NCI-H748 (cell line): Measurements from ENCODE around the gene TARS3.

Experiments
- DNase-seq: peaks from one replicate; lab custom pipeline; 2025; ENCODE audit not compliant: unreplicated experiment; lab: John Stamatoyannopoulos, UW

Gene TARS3

DNA sequence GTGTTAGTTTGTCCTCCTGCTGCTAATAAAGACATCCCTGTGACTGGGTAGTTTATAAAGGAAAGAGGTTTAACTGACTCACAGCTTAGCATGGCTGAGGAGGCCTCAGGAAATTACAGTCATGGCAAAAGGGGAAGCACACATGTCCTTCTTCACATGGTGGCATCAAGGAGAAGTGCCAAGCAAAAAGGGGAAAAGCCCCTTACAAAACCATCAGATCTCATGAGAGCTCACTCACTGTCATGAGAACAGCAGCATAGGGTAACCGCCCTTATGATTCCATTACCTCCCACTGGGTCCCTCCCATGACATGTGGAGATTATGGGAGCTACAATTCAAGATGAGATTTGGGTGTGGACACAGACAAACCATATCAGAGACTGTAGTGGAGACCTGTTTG, 99.1 kb downstream of the TARS3 start:
- DNase-seq = no peak

DNA sequence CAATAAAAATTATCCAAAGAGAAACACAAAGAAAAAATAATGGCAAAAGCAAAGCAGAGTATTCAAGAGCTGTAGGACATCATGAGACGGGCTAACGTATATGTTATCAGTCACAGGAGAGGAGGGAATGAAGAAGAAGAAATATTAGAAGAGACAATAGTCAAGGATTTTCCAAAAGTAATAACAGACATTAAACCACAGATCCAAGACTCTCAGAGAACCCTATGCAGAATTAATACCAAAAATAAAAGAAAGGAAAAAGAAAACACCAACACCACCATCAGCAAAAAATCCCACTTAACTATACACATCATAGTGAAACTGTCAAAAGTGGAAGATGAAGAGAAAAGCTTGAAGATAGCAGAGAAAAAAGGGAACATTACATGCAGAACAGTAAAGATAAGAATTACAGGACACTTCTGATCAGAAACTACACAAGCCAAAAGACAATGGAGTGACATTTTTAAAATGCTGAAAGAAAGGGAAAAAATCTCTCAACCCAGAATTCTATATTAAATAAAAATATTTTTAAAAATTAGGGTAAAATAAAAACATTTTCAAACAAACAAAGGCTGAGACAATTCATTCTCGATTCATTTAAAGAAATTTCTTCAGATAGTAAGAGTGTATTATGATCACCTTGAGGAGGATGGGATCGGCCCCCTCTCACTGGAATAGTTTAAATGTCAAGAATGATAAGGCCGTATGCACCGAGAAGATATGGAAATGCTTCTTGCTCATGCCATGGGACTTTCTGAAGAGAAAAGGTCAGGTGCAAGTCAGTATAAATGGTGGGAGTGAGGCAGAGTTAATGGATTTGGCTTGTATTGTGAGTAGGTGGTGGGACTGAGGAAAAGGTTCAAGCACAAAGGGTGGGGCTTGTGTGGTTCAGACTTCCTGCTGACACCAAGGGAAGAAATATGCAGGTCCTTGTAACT, 100.6 kb downstream of the TARS3 start:
- DNase-seq = no peak

DNA sequence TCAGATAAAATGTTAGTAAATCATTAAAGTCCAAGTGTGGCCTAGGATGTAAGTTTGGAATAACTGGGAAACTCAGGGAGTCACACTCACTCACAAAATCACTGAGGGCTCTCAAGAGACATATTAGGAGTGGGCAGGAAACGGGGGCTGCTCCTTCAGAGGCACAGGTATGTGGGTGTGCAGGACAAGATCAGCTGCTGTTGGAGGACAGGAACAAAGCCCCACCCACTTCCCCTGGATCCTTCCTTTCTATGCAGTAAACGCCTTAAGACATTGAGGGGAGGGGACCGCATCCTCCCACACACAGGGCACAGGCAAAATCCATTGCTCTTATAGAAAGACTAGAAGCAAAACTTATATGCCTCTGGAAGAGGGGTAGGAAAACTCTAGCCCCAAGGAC, 102.3 kb downstream of the TARS3 start:
- no peak for DNase-seq

DNA sequence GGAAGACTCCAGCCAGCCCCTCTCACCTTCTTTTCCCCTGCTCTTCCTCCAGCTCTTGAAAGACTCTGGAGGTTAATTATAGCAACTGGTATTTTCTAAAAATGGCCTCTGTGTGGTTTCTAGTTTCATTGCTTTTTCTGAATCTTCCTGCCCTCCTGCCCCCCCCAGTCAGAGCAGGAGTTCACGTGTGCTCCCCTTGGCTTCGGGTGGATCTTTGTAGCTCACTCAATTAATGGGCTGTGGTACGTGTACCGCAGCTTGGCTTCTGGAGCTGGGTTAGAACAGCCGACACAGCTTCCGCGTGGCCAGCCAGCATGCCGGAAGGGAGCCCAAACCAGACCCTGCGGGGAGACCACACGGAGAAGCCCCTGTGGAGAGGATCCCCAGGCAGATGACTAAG, 103.6 kb downstream of the TARS3 start:
- DNase-seq = no peak

DNA sequence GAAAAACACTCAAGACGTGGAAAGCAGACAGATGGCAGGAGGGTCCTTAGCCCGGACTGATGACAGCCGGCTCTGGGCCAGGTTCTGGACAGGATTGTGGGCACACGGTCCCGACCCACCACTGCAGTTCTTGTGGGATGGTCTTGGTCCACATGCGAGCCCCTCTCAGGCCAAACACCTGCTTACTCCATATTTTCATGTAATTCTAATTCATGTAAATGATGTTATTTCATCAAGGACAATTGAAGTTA, 104.7 kb downstream of the TARS3 start:
- no peak for DNase-seq

DNA sequence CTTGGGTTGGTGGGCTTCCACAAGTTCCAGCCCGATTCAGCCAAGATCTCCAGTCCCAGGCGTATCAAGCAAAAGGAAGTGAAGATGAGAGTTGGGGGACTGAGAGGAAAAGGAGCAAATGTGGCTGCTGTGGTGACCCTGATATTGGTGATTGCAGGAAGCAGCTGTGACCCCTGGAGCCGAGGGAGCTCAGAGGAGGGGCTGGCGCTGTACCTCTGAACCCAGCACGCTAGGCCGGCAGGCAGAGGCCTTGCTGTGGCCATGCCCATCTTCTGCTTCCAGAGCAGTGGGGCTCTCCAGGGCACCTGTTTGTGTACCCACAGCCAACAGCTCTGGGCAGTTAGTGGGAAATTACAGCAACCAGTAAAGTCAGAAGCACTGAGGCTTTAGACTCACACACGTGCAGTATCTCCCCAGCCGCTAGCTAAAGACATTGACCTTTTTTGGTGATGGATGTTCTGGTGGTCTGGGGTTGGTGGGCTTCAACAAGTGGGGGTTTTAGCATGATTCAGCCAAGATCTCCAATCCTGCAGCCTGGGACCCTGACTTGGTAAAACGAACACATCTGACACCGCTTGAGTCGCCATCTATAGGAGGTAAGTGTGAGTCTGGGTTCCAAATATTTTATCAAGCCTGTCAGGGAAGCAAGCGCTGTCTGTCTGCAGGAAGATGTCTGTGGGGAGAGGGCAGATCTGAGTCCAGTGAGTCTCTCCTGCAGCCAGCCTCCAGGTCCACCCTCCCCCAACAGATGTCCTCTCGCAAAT, 105.2 kb downstream of the TARS3 start:
- no peak for DNase-seq

DNA sequence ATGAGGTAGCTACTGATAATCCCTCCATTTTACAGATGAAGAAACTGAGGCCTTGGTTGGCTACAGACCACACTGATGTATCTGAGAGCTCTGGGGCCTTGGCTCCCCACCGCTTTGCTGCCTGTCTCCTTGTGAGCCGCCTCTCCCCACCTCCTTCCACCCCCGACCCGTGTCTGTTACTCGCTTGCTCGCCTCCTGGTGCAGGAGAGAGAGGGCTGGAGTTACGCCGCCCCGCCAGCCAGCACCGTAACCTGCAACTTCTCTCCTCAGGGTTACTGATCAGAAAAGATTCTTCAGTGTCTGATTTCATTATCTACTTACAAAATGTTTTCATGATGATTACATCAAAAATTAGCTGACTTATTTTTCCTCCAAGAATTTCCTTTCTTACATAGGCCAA, 106.2 kb downstream of the TARS3 start:
- no peak for DNase-seq

DNA sequence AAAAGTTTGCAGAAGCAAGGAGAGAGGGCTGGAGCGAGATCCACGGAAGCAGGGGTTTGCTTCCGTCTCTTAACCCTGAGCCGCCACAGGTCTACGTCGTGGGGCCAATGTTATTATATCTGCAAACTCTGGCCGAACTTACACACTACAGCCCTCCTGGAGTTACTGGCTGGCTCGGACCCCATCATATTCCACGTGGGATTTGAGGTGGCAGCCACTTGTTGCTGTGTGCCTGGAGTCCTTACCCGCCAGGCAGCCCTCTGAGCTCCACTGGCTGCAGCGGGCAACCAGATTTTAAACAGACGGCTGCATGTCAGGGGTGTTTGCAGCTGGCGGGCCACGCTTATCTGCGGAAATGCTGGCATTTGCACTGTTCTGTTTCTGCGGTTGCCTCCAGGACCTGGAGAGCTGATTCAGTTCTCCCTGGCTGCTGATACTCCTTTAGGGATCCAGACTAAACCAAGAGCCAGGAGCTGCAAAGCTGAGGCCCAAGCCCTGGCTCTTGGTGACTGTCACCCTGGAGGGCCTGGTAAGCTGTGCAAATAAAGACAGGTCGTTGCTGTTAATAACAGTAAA, 106.8 kb downstream of the TARS3 start:
- no peak for DNase-seq

DNA sequence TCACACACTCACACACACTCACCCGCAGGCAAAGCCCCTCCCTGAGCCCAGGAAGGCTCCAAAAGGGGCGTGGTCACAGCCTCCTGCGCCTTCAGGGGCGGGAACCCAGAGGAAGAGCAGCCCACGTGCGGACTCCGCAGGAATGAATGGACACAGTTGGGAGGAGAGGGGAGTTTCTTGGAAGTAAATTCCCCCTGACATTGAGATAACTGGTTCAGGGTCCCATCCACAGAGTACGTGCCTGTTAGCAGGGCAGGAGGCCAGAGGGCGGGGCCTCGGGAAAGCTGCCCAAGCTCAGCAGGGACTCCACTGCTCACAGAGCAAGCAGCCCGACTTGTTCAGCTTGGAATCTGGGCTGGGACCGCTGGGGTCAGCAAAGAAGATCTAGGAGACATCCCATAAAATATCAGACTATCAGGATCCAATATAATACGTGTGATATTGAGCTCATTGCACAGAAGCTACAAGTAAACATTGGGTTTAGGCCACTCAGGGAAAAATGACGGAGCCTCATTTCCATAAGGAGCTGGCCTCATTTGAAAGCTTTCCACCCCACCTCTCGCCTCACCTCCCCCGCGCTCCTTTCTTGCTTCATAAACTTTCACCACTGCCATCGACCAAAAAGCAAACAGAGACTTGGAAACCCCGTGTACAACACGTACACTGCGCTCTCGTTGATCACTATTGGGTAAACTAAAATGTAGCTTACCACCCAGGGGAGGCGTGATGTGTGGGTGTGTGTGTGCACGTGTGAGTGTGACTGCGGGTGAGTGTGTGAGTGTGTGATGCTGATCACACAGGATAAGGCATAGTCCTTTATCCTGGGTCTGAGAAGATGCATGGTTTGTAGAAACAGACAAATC, 108.1 kb downstream of the TARS3 start:
- DNase-seq = peak; percentile 47

DNA sequence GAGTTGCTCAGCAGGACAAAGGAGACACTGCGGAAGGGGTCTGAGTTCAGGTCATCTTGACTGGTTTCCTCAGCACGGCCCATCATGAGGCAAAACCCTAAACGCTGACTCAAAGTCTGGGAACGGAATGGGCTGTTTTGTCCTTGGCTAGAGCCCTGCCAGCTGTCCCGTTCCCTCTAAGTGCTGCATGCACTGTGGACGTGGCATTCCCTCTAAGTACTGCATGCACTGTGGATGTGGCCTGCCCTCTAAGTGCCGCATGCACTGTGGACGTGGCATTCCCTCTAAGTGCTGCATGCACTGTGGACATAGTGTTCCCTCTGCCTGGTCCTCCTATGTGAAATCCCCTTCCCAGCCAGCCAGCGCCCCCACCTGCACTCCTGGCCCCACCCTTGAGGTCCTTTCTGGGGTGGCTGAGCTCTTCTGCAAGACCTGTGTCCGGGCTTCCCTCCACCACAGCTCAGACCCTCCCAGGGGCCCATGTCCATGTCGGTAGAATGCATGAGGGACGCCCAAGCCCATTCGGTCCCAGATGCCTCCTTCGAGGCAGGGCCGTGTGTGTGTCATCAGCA, 108.8 kb downstream of the TARS3 start:
- no peak for DNase-seq

DNA sequence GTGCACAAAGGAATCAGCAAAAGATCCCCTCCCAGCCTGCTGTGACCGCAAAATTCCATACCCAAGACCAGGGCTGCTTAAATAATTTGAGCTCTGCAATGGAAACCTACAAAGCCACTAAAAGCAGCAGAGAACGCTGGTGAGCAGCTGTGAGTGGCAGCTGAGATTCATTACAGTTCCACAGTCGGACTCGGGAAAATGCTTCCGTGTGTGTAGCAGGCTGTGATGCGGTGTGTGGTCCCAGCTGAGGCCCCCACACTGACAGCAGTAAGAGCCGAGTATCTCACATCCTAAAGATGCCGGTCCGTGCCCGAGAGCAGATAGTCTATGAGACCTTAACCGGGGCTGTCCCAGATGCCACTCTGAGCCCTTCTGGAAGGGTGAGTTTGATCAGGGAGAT, 109.5 kb downstream of the TARS3 start:
- DNase-seq = no peak

DNA sequence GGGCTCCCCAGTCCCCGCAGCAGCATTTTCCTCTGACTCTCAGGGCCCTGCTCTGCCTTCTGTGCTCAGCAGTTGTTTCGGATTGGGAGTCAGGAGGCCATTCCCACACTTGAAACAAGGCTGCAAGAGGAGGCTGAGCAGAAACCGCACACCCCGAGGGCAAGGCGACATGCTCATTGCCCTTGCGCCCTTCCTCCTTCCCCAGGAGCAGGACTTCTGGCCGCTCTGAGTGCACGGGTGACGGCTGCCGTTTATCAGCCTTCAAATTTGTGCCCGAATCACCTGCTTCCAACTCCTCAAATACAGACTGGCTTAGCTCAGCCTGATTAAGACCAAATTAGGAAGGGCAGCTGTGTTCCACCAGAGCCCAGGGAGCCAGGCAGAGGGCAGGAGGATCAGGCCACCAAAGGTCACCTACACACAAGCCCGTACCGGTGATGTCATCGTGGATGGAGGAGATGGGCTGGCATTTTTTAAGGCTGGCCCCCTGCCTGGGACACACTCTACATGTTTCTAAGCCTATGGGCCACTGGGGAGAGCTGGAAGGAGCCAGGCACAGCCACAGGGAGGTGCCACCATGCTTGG, 110.2 kb downstream of the TARS3 start:
- no peak for DNase-seq

DNA sequence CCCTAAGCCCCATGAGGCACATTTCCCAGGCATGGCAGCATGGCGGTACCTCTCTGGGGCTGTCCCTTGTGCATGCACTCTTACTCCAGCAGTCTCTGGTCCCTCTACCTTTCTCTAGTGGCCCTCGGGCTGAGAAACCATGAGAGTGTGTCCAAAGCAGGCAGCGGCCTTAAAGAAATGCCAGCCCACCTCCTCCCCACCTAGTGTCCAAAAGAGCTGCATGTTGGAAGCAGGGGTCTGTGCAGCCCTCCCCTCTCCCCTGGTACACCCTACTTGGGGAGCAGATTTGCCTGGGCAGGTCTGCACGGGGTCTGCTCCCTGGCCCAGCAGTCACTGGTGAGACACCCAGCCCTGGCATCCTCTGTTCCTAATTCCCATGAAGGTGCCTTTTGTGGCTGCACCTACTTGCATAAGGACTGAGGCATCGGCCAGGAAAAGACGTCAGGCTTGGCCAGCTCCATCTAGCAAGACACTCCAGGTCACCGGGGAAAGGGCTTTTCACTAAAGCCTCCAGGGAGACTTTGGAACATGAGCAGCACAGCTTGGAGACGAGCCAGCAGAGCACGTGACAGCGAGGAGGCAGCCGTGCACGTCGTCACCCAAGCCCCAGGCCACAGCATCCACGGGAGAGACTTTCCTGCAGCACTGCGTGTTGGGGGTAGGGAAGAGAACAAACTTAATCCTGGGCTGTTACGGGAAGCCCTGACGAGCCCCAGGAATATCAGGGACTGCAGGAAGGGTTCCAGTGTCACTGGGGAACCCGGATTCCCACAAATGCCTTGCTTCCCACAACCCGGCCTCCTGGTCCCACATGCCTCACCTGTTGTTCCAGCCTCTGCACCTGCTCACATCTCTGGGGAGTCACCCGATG, 110.9 kb downstream of the TARS3 start:
- peak; percentile 23 for DNase-seq

DNA sequence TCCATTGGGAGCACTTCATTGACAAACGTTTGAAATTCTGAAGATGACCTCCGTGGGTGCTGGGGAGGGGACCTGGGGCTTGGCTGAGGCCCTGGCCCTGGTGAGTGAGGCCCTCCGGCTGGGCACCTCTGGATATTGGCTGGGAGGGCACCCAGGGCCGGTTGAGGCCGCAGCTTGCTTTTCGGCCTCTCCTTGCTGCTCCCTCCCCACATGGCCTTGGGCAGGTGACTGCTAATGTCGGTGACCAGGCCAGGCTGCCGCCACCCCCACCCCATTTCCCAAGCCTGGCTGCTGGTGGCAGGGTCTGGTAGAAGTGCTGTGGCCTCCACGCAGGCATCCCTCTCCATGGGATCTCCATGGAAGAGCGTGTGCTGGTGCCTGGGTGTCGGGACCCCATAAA, 111.6 kb downstream of the TARS3 start:
- DNase-seq = no peak

DNA sequence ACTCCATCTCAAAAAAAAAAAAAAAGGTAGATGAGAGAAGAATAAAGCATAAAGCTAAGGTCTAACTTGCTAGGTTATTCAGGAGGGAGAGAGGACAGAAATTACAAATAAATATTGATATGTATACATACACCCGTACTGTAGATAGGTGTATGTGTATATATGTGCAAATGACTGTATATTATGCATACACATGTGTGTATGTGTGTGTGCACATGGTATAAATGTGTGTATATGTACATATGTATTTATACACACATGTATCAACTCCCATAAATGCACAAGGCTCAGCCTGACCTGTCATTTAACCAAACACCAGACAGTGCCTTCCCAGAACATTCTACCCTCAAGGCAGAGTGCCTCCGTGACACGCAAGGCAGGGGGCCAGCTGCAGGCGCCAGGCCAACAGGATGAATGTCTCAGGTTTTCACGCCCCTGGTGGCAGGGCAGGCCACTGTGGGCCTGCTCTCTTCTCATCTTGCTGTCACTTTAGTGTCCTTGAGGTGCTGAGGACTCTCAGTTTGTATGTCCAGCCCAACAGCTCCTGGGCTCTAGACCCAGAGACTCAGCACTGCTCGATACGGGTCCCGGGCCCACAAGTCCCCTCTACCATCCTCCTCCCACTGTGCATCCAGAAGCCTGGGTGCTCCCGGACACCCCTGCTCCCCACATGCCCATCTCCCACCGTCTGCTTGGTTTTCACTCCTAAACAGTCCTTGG, 112.5 kb downstream of the TARS3 start:
- no peak for DNase-seq

DNA sequence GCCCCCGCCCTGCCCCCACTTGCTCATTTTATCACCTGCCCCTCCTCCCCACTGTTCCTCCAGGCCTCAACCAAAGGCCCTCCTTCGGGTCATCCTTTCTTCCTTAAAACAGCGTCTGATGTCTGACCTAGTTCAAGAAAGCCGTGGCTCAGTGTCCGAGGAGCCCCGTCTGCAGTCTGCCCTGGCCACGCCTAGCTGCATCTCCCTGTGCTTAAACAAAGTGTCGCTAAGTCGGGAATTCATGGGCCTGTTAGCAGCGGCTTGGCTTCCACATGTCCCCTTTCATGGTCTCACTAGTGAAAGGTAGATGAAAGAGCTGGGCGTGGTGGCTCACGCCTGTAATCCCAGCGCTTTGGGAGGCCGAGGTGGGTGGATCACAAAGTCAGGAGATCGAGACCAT, 113.3 kb downstream of the TARS3 start:
- no peak for DNase-seq

DNA sequence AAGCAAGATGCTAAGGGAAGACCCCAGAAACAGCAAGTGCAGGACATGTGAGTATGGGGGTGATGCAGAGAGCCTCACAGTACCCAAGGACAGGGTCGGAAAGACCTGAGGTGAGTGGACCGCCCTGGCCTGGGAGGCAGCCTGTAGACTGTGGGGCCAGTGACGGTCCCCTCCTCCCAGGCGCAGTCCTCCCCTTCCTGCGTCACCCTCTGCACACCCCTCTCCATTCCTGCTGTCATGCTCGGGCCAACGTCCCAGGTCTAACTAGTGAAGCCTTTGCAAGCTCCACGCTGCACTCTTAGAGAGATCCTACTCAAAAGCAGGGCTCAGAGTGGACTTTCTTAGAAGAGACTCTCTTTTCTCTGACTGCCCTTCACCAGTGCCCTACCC, 113.7 kb downstream of the TARS3 start:
- DNase-seq = no peak

DNA sequence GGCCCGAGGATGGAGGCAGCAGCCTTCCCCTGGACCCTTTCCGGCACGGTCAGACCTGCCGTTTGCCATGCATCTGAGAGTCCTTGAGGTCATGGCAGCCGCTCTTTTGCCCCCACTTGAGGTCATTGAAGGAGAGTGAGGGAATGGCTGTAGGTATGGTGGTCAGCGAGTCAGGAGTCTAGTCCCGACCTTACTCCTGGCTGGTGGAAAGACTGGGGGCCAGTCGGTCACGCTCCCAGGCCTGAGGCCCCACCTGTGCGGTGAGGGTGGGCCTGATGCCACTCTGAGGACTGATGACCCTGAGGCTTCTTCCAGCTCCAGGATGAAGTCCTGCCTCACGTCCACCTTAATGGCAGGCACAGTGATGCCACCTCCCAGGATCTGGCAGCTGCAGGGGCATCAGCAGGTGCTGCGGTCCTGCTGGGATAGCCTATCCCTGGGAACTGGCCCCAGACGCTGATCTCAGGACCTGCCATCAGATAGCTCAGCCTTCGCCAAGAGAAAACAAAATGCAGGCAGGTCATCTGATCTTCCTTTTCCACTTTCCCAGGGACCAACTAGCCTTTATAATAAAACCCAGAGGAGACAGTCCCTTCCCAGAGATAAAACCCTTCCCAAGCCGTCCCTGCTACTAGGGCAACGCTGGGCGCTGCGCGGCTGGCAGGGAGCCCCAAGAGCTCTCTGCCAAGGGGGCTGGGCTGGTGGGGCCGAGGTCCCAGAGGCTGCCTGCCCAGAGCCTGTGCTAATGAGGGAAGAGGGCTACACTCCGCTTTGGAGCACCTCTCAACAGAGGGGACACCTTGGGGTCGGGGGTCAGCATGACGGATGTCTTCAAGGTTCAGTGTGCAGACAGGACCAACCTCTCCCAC, 114.3 kb downstream of the TARS3 start:
- DNase-seq = no peak
